GM19193 (cell line): ENCODE results near the gene BAG5.

Experiments
- POLR2A ChIP-seq: IDR thresholded peaks from 4 replicates; pipeline ENCODE4 v1.6.1; 2011; ENCODE audit not compliant: insufficient read depth, insufficient read length; ENCODE audit errors: extremely low read depth

Gene BAG5

GRCh38 chr14:103518422-103519042 is 43.9 kb downstream of the BAG5 start:
- no peak for TF ChIP-seq POLR2A

GRCh38 chr14:103517721-103518421 is 44.6 kb downstream of the BAG5 start:
- TF ChIP-seq POLR2A, result no peak

GRCh38 chr14:103517174-103517566 is 45.3 kb downstream of the BAG5 start:
- TF ChIP-seq POLR2A, result no peak

- no peak for TF ChIP-seq POLR2A
Observed at GRCh38 chr14:103516426-103517173, 45.9 kb downstream of the BAG5 start.

- no peak for TF ChIP-seq POLR2A
Observed at GRCh38 chr14:103514596-103515421, 47.6 kb downstream of the BAG5 start.

- no peak for TF ChIP-seq POLR2A
Observed at GRCh38 chr14:103512701-103513611, 49.5 kb downstream of the BAG5 start.

- TF ChIP-seq POLR2A, result no peak
Observed at GRCh38 chr14:103510724-103511693, 51.4 kb downstream of the BAG5 start.

- TF ChIP-seq POLR2A, result no peak
Observed at GRCh38 chr14:103509864-103510723, 52.4 kb downstream of the BAG5 start.

GRCh38 chr14:103508521-103509329 is 53.7 kb downstream of the BAG5 start:
- TF ChIP-seq POLR2A, result no peak

- no peak for TF ChIP-seq POLR2A
Observed at GRCh38 chr14:103507751-103508150, 54.7 kb downstream of the BAG5 start.
